H1 (cell line): ENCODE results near the gene NME7. TPM values are rescaled to one million over a fixed set of nuclear protein-coding genes. Genes with fewer than 3 reads are reported as not detected.

Experiments used
- CTCF ChIA-PET: fragments of 300-600 bp; sonication (Branson Sonifier 250); formaldehyde crosslinking; loops from one replicate; lab custom pipeline; 2021; ENCODE audit not compliant: partially characterized antibody; lab: Charles Lee
- POLR2A ChIA-PET: fragments of 300-600 bp; sonication (Branson Sonifier 250); formaldehyde crosslinking; loops from one replicate; lab custom pipeline; 2021; ENCODE audit warnings: inconsistent platforms; ENCODE audit not compliant: partially characterized antibody; lab: Charles Lee
- DNase-seq, 2 experiments: peaks; one replicate each; pipeline versions ENCODE4 v3.0.0 to v3.0.0-alpha.2; 2010 to 2022; ENCODE audit warnings: low spot score in 2 of 2, low read depth in 1 of 2, mixed read lengths in 1 of 2
- FAIRE-seq: peaks from 2 replicates; lab custom pipeline; 2011; peaks lifted over from hg19 to GRCh38; lab: Jason Lieb, UNC
- H2AFZ ChIP-seq: 2 replicates; pipeline ENCODE4 v1.8.1; 2012; ENCODE audit warnings: low read length, inconsistent platforms
- H2AK5ac ChIP-seq: 2 replicates; pipeline ENCODE4 v1.6.1; 2013; ENCODE audit warnings: low read depth, low read length
- H2BK120ac ChIP-seq: replicated peaks from 2 replicates; pipeline ENCODE3; 2013; ENCODE audit warnings: low read depth, low read length, inconsistent platforms
- H2BK12ac ChIP-seq: 2 replicates; pipeline ENCODE4 v1.6.1; 2013; ENCODE audit warnings: low read depth, low read length
- H2BK15ac ChIP-seq: 2 replicates; pipeline ENCODE4 v1.6.1; 2013; ENCODE audit warnings: low read length
- H2BK20ac ChIP-seq: 2 replicates; pipeline ENCODE4 v1.6.1; 2013; ENCODE audit warnings: low read length
- H2BK5ac ChIP-seq: 2 replicates; pipeline ENCODE4 v1.6.1; 2013; ENCODE audit warnings: low read depth, low read length
- H3K14ac ChIP-seq: 2 replicates; pipeline ENCODE4 v1.6.1; 2013; ENCODE audit warnings: inconsistent platforms; ENCODE audit not compliant: insufficient read length
- H3K18ac ChIP-seq: 2 replicates; pipeline ENCODE4 v1.6.1; 2013; ENCODE audit warnings: low read length; ENCODE audit errors: extremely low read depth
- H3K23ac ChIP-seq: 2 replicates; pipeline ENCODE4 v1.6.1; 2013; ENCODE audit warnings: inconsistent platforms; ENCODE audit not compliant: insufficient read length
- H3K23me2 ChIP-seq: 2 replicates; pipeline ENCODE4 v1.6.1; 2013; ENCODE audit warnings: low read depth, low read length
- H3K27ac ChIP-seq: 2 replicates; pipeline ENCODE4 v1.6.1; 2011; ENCODE audit warnings: low read depth, low read length, inconsistent platforms
- H3K27me3 ChIP-seq, 4 experiments: replicated peaks in 1 of 4; 1 replicate in 1 of 4; 2 replicates in 3 of 4; pipeline versions ENCODE4 v1.6.1 to v1.8.1; 2011 to 2013; ENCODE audit warnings: low read length in 3 of 4, mild to moderate bottlenecking in 3 of 4, inconsistent platforms in 2 of 4, mixed read lengths in 2 of 4, moderate library complexity in 1 of 4; ENCODE audit not compliant: control insufficient read depth in 3 of 4, insufficient read depth in 3 of 4; ENCODE audit errors: extremely low read depth in 1 of 4
- H3K36me3 ChIP-seq, 4 experiments: 2 replicates each; pipeline versions ENCODE4 v1.6.1 to v1.8.1; 2011 to 2013; ENCODE audit warnings: mild to moderate bottlenecking in 4 of 4, low read length in 3 of 4, moderate library complexity in 2 of 4, control low read depth in 1 of 4, inconsistent platforms in 1 of 4; ENCODE audit not compliant: insufficient read depth in 4 of 4, control insufficient read depth in 2 of 4
- H3K4ac ChIP-seq: replicated peaks from 2 replicates; pipeline ENCODE3; 2013; ENCODE audit warnings: low read length, low read depth, mixed read lengths, inconsistent platforms; ENCODE audit not compliant: insufficient read length
- H3K4me1 ChIP-seq, 4 experiments: replicated peaks in 1 of 4; 1 replicate in 1 of 4; 2 replicates in 3 of 4; pipeline versions ENCODE4 v1.6.1 to v1.8.1; 2011 to 2013; ENCODE audit warnings: low read length in 3 of 4, inconsistent platforms in 2 of 4, mixed read lengths in 1 of 4; ENCODE audit not compliant: insufficient read depth in 4 of 4, control insufficient read depth in 3 of 4
- H3K4me2 ChIP-seq, 2 experiments: 2 replicates each; pipeline versions ENCODE4 v1.6.1 to v1.8.1; 2011 to 2013; ENCODE audit warnings: low read depth in 2 of 2, low read length in 2 of 2, control low read depth in 1 of 2, inconsistent platforms in 1 of 2, mild to moderate bottlenecking in 1 of 2; ENCODE audit not compliant: insufficient read depth in 1 of 2
- H3K4me3 ChIP-seq, 4 experiments: fragments of 200-600, 300-600 bp in 1 of 4; sonication (generic), shearing (Covaris generic), sonication (Bioruptor Twin) in 1 of 4; 2 replicates each; pipeline versions ENCODE4 v1.5.1 to v1.8.1; 2011 to 2016; ENCODE audit warnings: low read length in 4 of 4, low read depth in 3 of 4, control low read depth in 2 of 4, inconsistent platforms in 2 of 4, mild to moderate bottlenecking in 2 of 4, mixed read lengths in 1 of 4, moderate library complexity in 1 of 4; ENCODE audit not compliant: insufficient read depth in 2 of 4; ENCODE audit errors: extremely low read depth in 1 of 4
- H3K56ac ChIP-seq: replicated peaks from 2 replicates; pipeline ENCODE3; 2013; ENCODE audit warnings: low read depth, mild to moderate bottlenecking, mixed read lengths, low read length, inconsistent platforms; ENCODE audit not compliant: insufficient read length
- H3K79me1 ChIP-seq: 2 replicates; pipeline ENCODE4 v1.6.1; 2013; ENCODE audit warnings: low read depth, low read length, control low read depth
- H3K79me2 ChIP-seq, 2 experiments: 2 replicates each; pipeline versions ENCODE4 v1.6.1 to v1.8.1; 2012 to 2013; ENCODE audit warnings: low read length in 2 of 2, mild to moderate bottlenecking in 2 of 2, inconsistent platforms in 1 of 2; ENCODE audit not compliant: insufficient read depth in 2 of 2, control insufficient read depth in 1 of 2
- H3K9ac ChIP-seq, 4 experiments: replicated peaks in 1 of 4; 1 replicate in 1 of 4; 2 replicates in 3 of 4; pipeline versions ENCODE4 v1.6.1 to v1.8.1; 2011 to 2013; ENCODE audit warnings: low read depth in 3 of 4, low read length in 3 of 4, control low read depth in 2 of 4, mild to moderate bottlenecking in 2 of 4, moderate library complexity in 2 of 4, inconsistent platforms in 1 of 4; ENCODE audit errors: extremely low read depth in 1 of 4
- H3K9me3 ChIP-seq, 2 experiments: 2 replicates each; pipeline versions ENCODE4 v1.6.1 to v1.8.1; 2012 to 2013; ENCODE audit warnings: mild to moderate bottlenecking in 2 of 2, moderate library complexity in 2 of 2, control low read depth in 1 of 2, inconsistent platforms in 1 of 2, low read depth in 1 of 2, low read length in 1 of 2, mixed read lengths in 1 of 2; ENCODE audit not compliant: insufficient read depth in 2 of 2
- H4K20me1 ChIP-seq, 2 experiments: replicated peaks in 1 of 2; 2 replicates each; pipeline versions ENCODE3 to v1.8.1; 2011 to 2013; ENCODE audit warnings: inconsistent platforms in 2 of 2, low read length in 2 of 2, mild to moderate bottlenecking in 1 of 2; ENCODE audit not compliant: insufficient read depth in 2 of 2, control insufficient read depth in 1 of 2
- H4K5ac ChIP-seq: 2 replicates; pipeline ENCODE4 v1.6.1; 2013; ENCODE audit warnings: low read length, low read depth, mixed read lengths, inconsistent platforms; ENCODE audit not compliant: insufficient read length
- H4K8ac ChIP-seq: 2 replicates; pipeline ENCODE4 v1.8.0; 2013; ENCODE audit warnings: mild to moderate bottlenecking, moderate library complexity, low read length, inconsistent platforms; ENCODE audit not compliant: insufficient read depth; ENCODE audit errors: extremely low read depth
- H4K91ac ChIP-seq: replicated peaks from 2 replicates; pipeline ENCODE3; 2013; ENCODE audit warnings: low read length, mixed read lengths, inconsistent platforms; ENCODE audit not compliant: insufficient read length
- TBP ChIP-seq: IDR thresholded peaks from 2 replicates; pipeline ENCODE4 v1.6.1; 2011; ENCODE audit warnings: low read depth, low read length, improper control_type of control experiment
- WGBS, 2 experiments: shearing (Covaris generic) in 1 of 2; methylation state at CpG; one replicate each; pipeline versions ENCODE4 v1.1.6 to v1.1.7; 2013 to 2015; ENCODE audit warnings: low lambda C conversion rate in 2 of 2, mixed read lengths in 2 of 2, inconsistent platforms in 1 of 2, low coverage in 1 of 2, missing lambda C conversion rate in 1 of 2; ENCODE audit not compliant: insufficient replicate concordance in 2 of 2, insufficient coverage in 1 of 2, insufficient read length in 1 of 2; ENCODE audit errors: extremely low coverage in 1 of 2, missing lambda C conversion rate in 1 of 2; 5-methylcytosine and 5-hydroxymethylcytosine counted together
- polyA plus RNA-seq, 7 experiments: library from polyadenylated mRNA; depleted of rRNA in 3 of 7; stranded (reverse) in 5 of 7; unstranded in 2 of 7; fragments of >200 nt in 5 of 7; fragments of 200-250 nt in 2 of 7; gene quantifications; 1 replicate in 5 of 7; 2 replicates in 1 of 7; 4 replicates in 1 of 7; pipeline versions ENCODE4 v1.2.1 to v1.2.3, GENCODE V29; 2011 to 2013; ENCODE audit warnings: missing spikeins in 2 of 7, mixed read lengths in 2 of 7
- total RNA-seq: library from RNA; stranded (reverse); fragmentation: NEBNext Ultra II Directional; extraction: Animal tissue kit (Norgen Biotek cat#: 25700); gene quantifications from 2 replicates; pipeline ENCODE4 v1.2.1, GENCODE V29; 2021

NME7 gene
- total and polyA plus RNA-seq, 2 of the 8 experiments (the other 6 are each of a cell fraction or from before 2014, with no cell fraction given): 11.6 to 28.5 TPM

DNA sequence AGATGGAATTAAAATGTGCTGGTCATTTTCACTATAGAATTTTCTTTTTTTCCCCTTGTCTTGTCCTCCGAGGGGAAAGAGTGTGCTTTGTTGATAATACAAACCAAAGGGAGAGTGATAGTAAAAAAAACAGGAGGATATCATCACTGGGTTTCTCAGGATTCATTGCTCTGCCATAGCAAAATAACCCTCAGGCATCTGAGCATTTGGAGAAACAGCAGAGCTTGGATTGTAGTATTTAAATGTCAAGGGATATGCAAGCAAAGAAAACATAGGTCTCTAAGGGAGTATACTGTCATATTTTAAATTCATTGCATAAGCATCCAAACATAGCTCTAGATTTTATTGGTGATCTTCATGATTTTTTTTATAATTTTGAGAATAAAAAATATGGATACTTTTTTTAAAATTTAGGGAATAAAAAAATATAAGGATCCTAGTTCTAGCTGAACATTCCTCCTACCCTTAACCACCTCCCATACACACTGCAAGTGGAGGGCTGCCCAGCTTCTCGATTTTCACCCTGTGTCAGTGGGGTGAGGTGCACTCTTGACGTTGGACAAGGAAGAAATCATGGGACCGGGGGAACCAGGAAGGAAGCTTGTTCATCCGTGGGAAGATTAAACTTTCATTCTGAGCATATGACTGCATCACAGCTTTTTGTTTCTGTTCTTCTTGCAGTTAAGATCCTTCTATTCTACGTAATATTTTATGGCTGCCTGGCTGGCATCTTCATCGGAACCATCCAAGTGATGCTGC, 256.7 kb downstream of the NME7 start:
- no peak overlapping the region for H2AFZ ChIP-seq
- H3K4me3 ChIP-seq: no peak overlapping the region
- H4K20me1 ChIP-seq: peaks cover 5 to 6% of the 10 kb centered on the region in 2 experiments
- H4K8ac ChIP-seq: no peak overlapping the region
- no peak overlapping the region for H2BK12ac ChIP-seq
- ChIA-PET POLR2A (interaction anchor here (1.1 to 1.6 kb wide), 2 partner anchors 9 to 257 kb away, joined by 4 to 6 read pairs; partner anchors contain the start of genes BLZF1 and NME7), CTCF (interaction anchor here (0.6 to 2.9 kb wide), 9 partner anchors 15 to 508 kb away, joined by 3 to 16 read pairs (median 3); no protein-coding TSS in a partner anchor)
- H3K9ac ChIP-seq: no peak overlapping the region
- no peak overlapping the region for H3K23ac ChIP-seq
- peaks cover 2 to 24% (median 12%) of the 10 kb centered on the region in 4 experiments; a peak in 6 of 8 replicates for H3K36me3 ChIP-seq
- H4K5ac ChIP-seq: no peak overlapping the region
- peaks cover 14% of the 10 kb centered on the region; the same call in 1 of the 2 replicates for H3K79me1 ChIP-seq
- 89% methylated on average over 7 of the region's 7 CpGs; no CpG with 5 or more reads in 1 of the 2 experiments for WGBS, 2 experiments
- peaks cover 11% of the 10 kb centered on the region for H3K23me2 ChIP-seq
- H3K4me1 ChIP-seq: peaks cover 12 to 30% (median 22%) of the 10 kb centered on the region in 4 experiments
- H3K27me3 ChIP-seq: no peaks in the 10 kb centered on the region
- H3K14ac ChIP-seq: no peak overlapping the region
- no peak overlapping the region for H3K27ac ChIP-seq
- no peak overlapping the region for H2BK120ac ChIP-seq
- H3K9me3 ChIP-seq: no peaks in the 10 kb centered on the region
- no peak overlapping the region; the same call in 1 of the 2 replicates for H2BK5ac ChIP-seq
- no peak overlapping the region for H4K91ac ChIP-seq
- H2BK15ac ChIP-seq: no peak overlapping the region
- H3K18ac ChIP-seq: no peak overlapping the region
- FAIRE-seq (no peak), DNase-seq (no peak)
- no peak for TF ChIP-seq TBP
- H3K4ac ChIP-seq: no peak overlapping the region
- H2BK20ac ChIP-seq: no peak overlapping the region
- H3K79me2 ChIP-seq: peaks cover 22 to 70% of the 10 kb centered on the region in 2 experiments
- no peak overlapping the region for H3K56ac ChIP-seq
- peak overlapping the region in 1 of 2 experiments; percentile 95; a peak in 1 of 4 replicates for H3K4me2 ChIP-seq
- no peak overlapping the region for H2AK5ac ChIP-seq
